Body of pancreas (tissue), 4 donors: ENCODE data around the gene GRIP2. TPM values are rescaled to one million over a fixed set of nuclear protein-coding genes. Genes with fewer than 3 reads are reported as not detected.

Experiments
- ATAC-seq: fragments of 150-250 bp; one replicate; pipeline ENCODE4 v1.9.1; 2016
- DNase-seq, 4 donors: peaks; one replicate each; pipeline ENCODE4 v3.0.0-alpha.2; 2019
- H3K27ac ChIP-seq, 4 donors: fragments of 200-600 bp; sonication (generic); 1 replicate in 3 of 4; 2 replicates in 1 of 4; pipeline versions ENCODE4 v1.5.1 to v1.6.1; 2016 to 2019; ENCODE audit warnings: mild to moderate bottlenecking in 1 of 4, mixed read lengths in 1 of 4, moderate library complexity in 1 of 4
- H3K27me3 ChIP-seq, 2 donors: fragments of 200-600 bp; sonication (generic); one replicate each; pipeline ENCODE4 v1.6.0; 2016; ENCODE audit warnings: mild to moderate bottlenecking in 1 of 2
- H3K36me3 ChIP-seq, 2 donors: fragments of 200-600 bp; sonication (generic); replicated peaks in 1 of 2; 2 replicates each; pipeline ENCODE4 v1.5.1; 2016; ENCODE audit warnings: low read depth in 2 of 2; ENCODE audit not compliant: insufficient read depth in 1 of 2
- H3K4me1 ChIP-seq: fragments of 200-600 bp; sonication (generic); one replicate; pipeline ENCODE4 v1.6.0; 2016
- H3K4me3 ChIP-seq, 2 donors: fragments of 200-600 bp; sonication (generic); 1 replicate in 1 of 2; 2 replicates in 1 of 2; pipeline ENCODE4 v1.5.1; 2016 to 2019
- H3K9me3 ChIP-seq, 3 donors: fragments of 200-600 bp; sonication (generic); 1 replicate in 2 of 3; 2 replicates in 1 of 3; pipeline ENCODE4 v1.5.1; 2016
- CTCF ChIP-seq, 7 experiments: fragments of 450-650 bp in 4 of 7; fragments of 200-600 bp in 3 of 7; sonication (generic) in 3 of 7; IDR thresholded peaks; one replicate each; pipeline ENCODE4 v1.5.1; 2016 to 2019; ENCODE audit warnings: antibody characterized with exemption in 7 of 7
- POLR2A ChIP-seq, 3 donors: fragments of 450-650 bp; IDR thresholded peaks; one replicate each; pipeline ENCODE4 v1.6.1; 2016; ENCODE audit warnings: antibody characterized with exemption in 3 of 3, mild to moderate bottlenecking in 2 of 3
- WGBS, 2 donors: methylation state at CpG; one replicate each; pipeline ENCODE4 v1.1.5; 2017; 5-methylcytosine and 5-hydroxymethylcytosine counted together
- intact Hi-C: fragments of 100-400 bp; cut with DNase I; formaldehyde crosslinking; loops from one replicate; pipeline ENCODE4 v1.15.1; 2023
- total RNA-seq, 2 donors: library from RNA; depleted of rRNA; stranded (reverse); fragments of >200 nt; gene quantifications; one replicate each; pipeline ENCODE4 v1.1.0, GENCODE V29; 2016

The GRIP2 gene
- total RNA-seq, 2 donors from 2014 or later = 0.26 to 0.99 TPM

DNA sequence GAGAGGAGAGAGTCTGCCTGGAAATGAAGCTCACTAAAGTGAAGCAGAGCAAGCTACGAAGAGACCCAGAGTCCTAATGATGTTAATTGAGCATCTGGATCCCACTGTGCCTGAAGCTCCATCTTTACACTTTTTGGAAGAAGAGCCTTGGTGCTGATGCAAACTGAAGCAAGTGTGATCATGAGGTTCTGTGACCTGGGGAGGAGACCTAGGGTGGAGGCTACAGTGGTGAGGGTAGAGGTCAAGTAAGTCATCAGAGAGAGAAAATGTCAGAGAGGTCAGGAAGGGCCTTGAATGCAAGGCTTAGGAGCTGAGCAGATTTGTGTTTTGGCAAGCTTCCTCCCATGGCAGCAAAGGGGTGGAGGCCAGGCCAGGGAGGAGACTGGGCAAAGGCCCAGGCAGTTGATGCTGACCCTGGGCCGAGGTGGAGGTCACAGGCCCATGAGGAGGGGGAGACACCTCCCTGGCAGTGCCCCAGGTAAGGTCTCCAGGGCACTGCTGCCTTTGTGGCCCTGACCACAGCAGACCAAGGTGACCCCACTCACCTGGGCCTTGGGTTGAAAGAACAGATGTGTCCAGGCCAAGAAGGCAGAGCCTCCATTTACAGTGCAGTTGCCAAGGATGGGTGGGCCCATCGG, 1.6 kb downstream of the GRIP2 start:
- 57 to 83% methylated on average over 2 to 3 of the region's 3 CpGs for WGBS, 2 donors
- no peaks in the 10 kb centered on the region for H3K27me3 ChIP-seq
- ATAC-seq (no peak), DNase-seq (no peak)
- no peak overlapping the region for H3K4me3 ChIP-seq
- TF ChIP-seq POLR2A (IDR thresholded peaks at IDR 0.05) = no peak
- H3K27ac ChIP-seq = no peak overlapping the region
- no peaks in the 10 kb centered on the region for H3K36me3 ChIP-seq
- H3K4me1 ChIP-seq = no peaks in the 10 kb centered on the region
- intact Hi-C loops = no loop called here
- no peaks in the 10 kb centered on the region for H3K9me3 ChIP-seq

GRCh38 chr3:14537590-14538450, 2.3 kb downstream of the GRIP2 start:
- intact Hi-C loops = no loop called here
- DNase-seq = no peak
- ATAC-seq = no peak
- Histone ChIP-seq H3K27ac (no peak overlapping the region), H3K36me3 (no peaks in the 10 kb centered on the region), H3K9me3 (no peaks in the 10 kb centered on the region), H3K4me3 (no peak overlapping the region), H3K27me3 (no peaks in the 10 kb centered on the region), H3K4me1 (peaks cover 6% of the 10 kb centered on the region)
- TF ChIP-seq CTCF (IDR thresholded peaks at IDR 0.05) (no peak), POLR2A (IDR thresholded peaks at IDR 0.05) (no peak)
- WGBS, 2 donors = 88 to 89% methylated on average over 8 to 10 of the region's 10 CpGs

- 86 to 89% methylated on average over 12 of the region's 12 CpGs for WGBS, 2 donors
- DNase-seq (no peak), ATAC-seq (no peak)
- intact Hi-C loops = no loop called here
- Histone ChIP-seq H3K27ac (no peak overlapping the region), H3K27me3 (no peaks in the 10 kb centered on the region), H3K36me3 (no peaks in the 10 kb centered on the region), H3K4me3 (no peak overlapping the region), H3K9me3 (no peaks in the 10 kb centered on the region), H3K4me1 (peaks cover 11% of the 10 kb centered on the region)
- TF ChIP-seq CTCF (IDR thresholded peaks at IDR 0.05) = no peak
- no peak for TF ChIP-seq POLR2A (IDR thresholded peaks at IDR 0.05)
Measured at GRCh38 chr3:14536837-14537589, 3.1 kb downstream of the GRIP2 start.

- DNase-seq (no peak), ATAC-seq (no peak)
- WGBS, 2 donors = 88 to 93% methylated on average over 5 to 10 of the region's 10 CpGs
- H3K27me3 ChIP-seq = no peaks in the 10 kb centered on the region
- no peak overlapping the region for H3K27ac ChIP-seq
- H3K4me1 ChIP-seq = peaks cover 11% of the 10 kb centered on the region
- TF ChIP-seq CTCF (IDR thresholded peaks at IDR 0.05) = no peak
- TF ChIP-seq POLR2A (IDR thresholded peaks at IDR 0.05) = no peak
- H3K9me3 ChIP-seq = no peaks in the 10 kb centered on the region
- no peaks in the 10 kb centered on the region for H3K36me3 ChIP-seq
- no peak overlapping the region for H3K4me3 ChIP-seq
- intact Hi-C loops = no loop called here
Measured at GRCh38 chr3:14536055-14536815, 3.9 kb downstream of the GRIP2 start.
